K562 (cell line): ENCODE data around the gene ATIC. TPM values are rescaled to one million over a fixed set of nuclear protein-coding genes. Genes with fewer than 3 reads are reported as not detected.

ENCODE experiments used
- ATAC-seq: fragments of 200-7000 bp; cut with Tn5 transposase; 3 replicates; pipeline ENCODE4 v1.9.1; 2020; ENCODE audit warnings: moderate library complexity
- BruUV-seq: library from RNA; stranded (reverse); fragments of 400-500 nt; replicated peaks from 2 replicates; lab custom pipeline; 2021; lab: Mats Ljungman, UMichigan
- CTCF ChIA-PET: fragments of 300-600 bp; formaldehyde crosslinking; extraction: SDS; loops from one replicate; lab custom pipeline; 2021; ENCODE audit warnings: low intra/inter-chr PET ratio; lab: Yijun Ruan, JAX
- POLR2A ChIA-PET: fragments of 300-600, 350-650 bp; sonication (Branson Sonifier 250); formaldehyde crosslinking; extraction: SDS; loops from one replicate; lab custom pipeline; 2021; ENCODE audit warnings: antibody characterized with exemption, inconsistent platforms; lab: Yijun Ruan, JAX
- DNase-seq, 4 experiments: peaks; one replicate each; pipeline versions ENCODE4 v3.0.0 to v3.0.0-alpha.2; 2011 to 2018; ENCODE audit warnings: low spot score in 3 of 4, mixed read lengths in 3 of 4; ENCODE audit errors: extremely low read depth in 1 of 4
- FAIRE-seq: peaks from 2 replicates; lab custom pipeline; 2011; peaks lifted over from hg19 to GRCh38; lab: Jason Lieb, UNC
- H2AFZ ChIP-seq: 2 replicates; pipeline ENCODE4 v1.6.0; 2011; ENCODE audit warnings: low read depth, low read length, control low read depth, inconsistent platforms
- H3K27ac ChIP-seq: fragments of 200-600 bp; 3 replicates; pipeline ENCODE4 v1.8.0; 2011; ENCODE audit warnings: low read depth, mild to moderate bottlenecking, control low read depth, inconsistent platforms, low read length, moderate library complexity, mixed read lengths; ENCODE audit errors: extremely low read depth
- H3K27me3 ChIP-seq, 2 experiments: fragments of 300-600 bp in 1 of 2; 2 replicates in 1 of 2; 3 replicates in 1 of 2; pipeline versions ENCODE4 v1.6.0 to v1.8.0; 2011; ENCODE audit warnings: inconsistent platforms in 2 of 2, low read length in 2 of 2, mild to moderate bottlenecking in 1 of 2, mixed read lengths in 1 of 2, moderate library complexity in 1 of 2; ENCODE audit not compliant: control insufficient read depth in 2 of 2, insufficient read depth in 2 of 2
- H3K36me3 ChIP-seq: fragments of 300-600 bp; 3 replicates; pipeline ENCODE4 v1.8.0; 2011; ENCODE audit warnings: mild to moderate bottlenecking, low read length, inconsistent platforms; ENCODE audit not compliant: control insufficient read depth, insufficient read depth
- H3K4me1 ChIP-seq, 2 experiments: fragments of 200-600 bp in 1 of 2; replicated peaks in 1 of 2; 2 replicates in 1 of 2; 3 replicates in 1 of 2; pipeline versions ENCODE4 v1.5.1 to v1.8.0; 2011; ENCODE audit warnings: inconsistent platforms in 2 of 2, low read length in 2 of 2, mild to moderate bottlenecking in 1 of 2, mixed read lengths in 1 of 2, moderate library complexity in 1 of 2; ENCODE audit not compliant: control insufficient read depth in 2 of 2, insufficient read depth in 2 of 2
- H3K4me2 ChIP-seq: 2 replicates; pipeline ENCODE4 v1.6.1; 2011; ENCODE audit warnings: low read length, control low read depth, inconsistent platforms, mixed read lengths; ENCODE audit not compliant: insufficient read depth
- H3K4me3 ChIP-seq: fragments of 200-600 bp; sonication (generic), shearing (Covaris generic); 2 replicates; pipeline ENCODE4 v1.5.1; 2016; ENCODE audit warnings: control low read depth, inconsistent platforms
- H3K79me2 ChIP-seq: fragments of 200-600 bp; 3 replicates; pipeline ENCODE4 v1.8.0; 2011; ENCODE audit warnings: low read length, inconsistent platforms; ENCODE audit not compliant: control insufficient read depth, insufficient read depth
- H3K9ac ChIP-seq, 2 experiments: 2 replicates each; pipeline versions ENCODE4 v1.6.0 to v1.6.1; 2011; ENCODE audit warnings: low read depth in 2 of 2, low read length in 2 of 2, control low read depth in 1 of 2, inconsistent platforms in 1 of 2, mild to moderate bottlenecking in 1 of 2, mixed read lengths in 1 of 2; ENCODE audit not compliant: insufficient read depth in 1 of 2
- H3K9me1 ChIP-seq: one replicate; pipeline ENCODE4 v1.6.0; 2011; ENCODE audit warnings: inconsistent platforms, mild to moderate bottlenecking, low read length, moderate library complexity; ENCODE audit not compliant: control insufficient read depth, insufficient read depth
- H3K9me3 ChIP-seq: replicated peaks from 2 replicates; pipeline ENCODE4 v1.5.1; 2011; ENCODE audit warnings: low read depth, low read length, inconsistent platforms; ENCODE audit not compliant: control insufficient read depth, insufficient read depth
- H4K20me1 ChIP-seq: replicated peaks from 2 replicates; pipeline ENCODE4 v1.6.1; 2011; ENCODE audit warnings: low read length, inconsistent platforms, mixed read lengths; ENCODE audit not compliant: control insufficient read depth, insufficient read depth
- ARID3A ChIP-seq: IDR thresholded peaks from 2 replicates; pipeline ENCODE4 v1.6.1; 2012; ENCODE audit warnings: low read depth, low read length, improper control_type of control experiment, borderline replicate concordance
- BRD4 ChIP-seq: fragments of 200-600 bp; sonication (generic); IDR thresholded peaks from 2 replicates; pipeline ENCODE4 v1.6.1; 2017; ENCODE audit warnings: inconsistent platforms
- CBFA2T3 ChIP-seq: fragments of 450-650 bp; IDR thresholded peaks from 2 replicates; pipeline ENCODE4 v1.6.1; 2017
- EWSR1 ChIP-seq: fragments of 450-650 bp; IDR thresholded peaks from 2 replicates; pipeline ENCODE4 v1.6.1; 2018; ENCODE audit warnings: borderline replicate concordance, mild to moderate bottlenecking, low read depth, moderate library complexity; ENCODE audit not compliant: partially characterized antibody
- GABPB1 ChIP-seq: sonication (generic); formaldehyde crosslinking; IDR thresholded peaks from 2 replicates; pipeline ENCODE4 v1.8.0; 2022; ENCODE audit warnings: mild to moderate bottlenecking, missing genetic modification reagents
- KLF13 ChIP-seq: fragments of 450-650 bp; IDR thresholded peaks from 2 replicates; pipeline ENCODE4 v1.6.1; 2016; ENCODE audit warnings: missing genetic modification characterization, low read depth, mild to moderate bottlenecking, missing compliant biosample characterization, moderate library complexity, borderline replicate concordance
- MIER1 ChIP-seq: fragments of 450-650 bp; IDR thresholded peaks from 2 replicates; pipeline ENCODE4 v1.6.1; 2016; ENCODE audit warnings: antibody characterized with exemption, mild to moderate bottlenecking, low read depth
- TGIF2 ChIP-seq: sonication (generic); formaldehyde crosslinking; IDR thresholded peaks from 2 replicates; pipeline ENCODE4 v1.8.1; 2022; ENCODE audit warnings: mild to moderate bottlenecking, missing genetic modification reagents, moderate library complexity
- ZEB2 ChIP-seq: fragments of 450-650 bp; IDR thresholded peaks from 2 replicates; pipeline ENCODE4 v1.6.1; 2016
- ZNF140 ChIP-seq: fragments of 250-450 bp; sonication (Bioruptor Pico); IDR thresholded peaks from 2 replicates; pipeline ENCODE4 v1.8.0; 2021; ENCODE audit warnings: moderate library complexity, mild to moderate bottlenecking, inconsistent platforms
- WGBS: fragments of 100-300 bp; shearing (Covaris generic); methylation state at CpG from one replicate; pipeline ENCODE4 v1.1.6; 2016; ENCODE audit warnings: low coverage, mixed read lengths; ENCODE audit not compliant: insufficient coverage; ENCODE audit errors: missing lambda C conversion rate; 5-methylcytosine and 5-hydroxymethylcytosine counted together
- in situ Hi-C: fragments of 300-500 bp; cut with MboI; formaldehyde crosslinking; loops from 4 replicates; pipeline ENCODE4 v1.15.0; 2018; ENCODE audit warnings: inconsistent platforms, mixed read lengths
- intact Hi-C: fragments of 100-400 bp; cut with micrococcal nuclease; formaldehyde crosslinking; loops from 2 replicates; pipeline ENCODE4 v1.14.2; 2022
- polyA plus RNA-seq, 8 experiments: library from polyadenylated mRNA; depleted of rRNA in 4 of 8; stranded (reverse) in 5 of 8; unstranded in 3 of 8; fragments of >200 nt; fragmentation: Nextera tagmentation in 2 of 8; fragmentation: Illumina TruSeq in 1 of 8; extraction: Ambion mirVana in 2 of 8; extraction: Trizol in 1 of 8; gene quantifications; 2 replicates each; pipeline versions ENCODE4 v1.2.1 to v1.2.3, GENCODE V29; 2011 to 2014; ENCODE audit warnings: inconsistent platforms in 1 of 8, missing spikeins in 1 of 8
- total RNA-seq, 7 experiments: library from RNA; depleted of rRNA in 6 of 7; stranded (reverse); fragments of >200 nt in 6 of 7; fragmentation: Illumina TruSeq in 2 of 7; extraction: Trizol in 2 of 7; gene quantifications; 2 replicates each; pipeline versions ENCODE4 v1.2.1 to v1.2.3, GENCODE V29; 2011 to 2021; ENCODE audit warnings: low replicate concordance in 1 of 7

The ATIC gene
- total and polyA plus RNA-seq, 9 of the 15 experiments (the other 6 are each of a cell fraction or from before 2014, with no cell fraction given): 45.6 to 480 (median 212) TPM

- FAIRE-seq: no peak
- WGBS: 100% methylated on average over 2 of the region's 5 CpGs
- peaks cover 0 to 4% of the 10 kb centered on the region in 2 experiments; a peak in 3 of 5 replicates for H3K4me1 ChIP-seq
- H2AFZ ChIP-seq: no peak overlapping the region
- TF ChIP-seq CBFA2T3 (peak; percentile 27; the same call in 1 of the 2 replicates), GABPB1 (no peak)
- no peaks in the 10 kb centered on the region for H4K20me1 ChIP-seq
- BruUV-seq: no TSS peak
- in situ Hi-C loops: no loop called here
- H3K9ac ChIP-seq: no peak overlapping the region
- no peaks in the 10 kb centered on the region for H3K9me1 ChIP-seq
- H3K79me2 ChIP-seq: peaks cover 75% of the 10 kb centered on the region
- no peak for DNase-seq
- no peaks in the 10 kb centered on the region for H3K9me3 ChIP-seq
- H3K4me2 ChIP-seq: no peak overlapping the region
- intact Hi-C loops: no loop called here
- no peak overlapping the region for H3K27ac ChIP-seq
- POLR2A ChIA-PET: interaction anchor here (0.7 to 1.2 kb wide), 2 partner anchors 16 to 574 kb away, joined by 4 to 5 read pairs; partner anchors contain the start of gene ATIC
- ATAC-seq: no peak; the same call in 2 of the 3 replicates
- no peak overlapping the region for H3K4me3 ChIP-seq
- CTCF ChIA-PET: no interaction called here
- H3K36me3 ChIP-seq: peaks cover 91% of the 10 kb centered on the region
- no peaks in the 10 kb centered on the region for H3K27me3 ChIP-seq
Observed at GRCh38 chr2:215328066-215328465, 16.2 kb downstream of the ATIC start.

GRCh38 chr2:215332872-215333595 lies 21.2 kb downstream of the ATIC start:
- POLR2A ChIA-PET: no interaction called here
- no peak overlapping the region for H3K9ac ChIP-seq
- H3K9me1 ChIP-seq: no peaks in the 10 kb centered on the region
- in situ Hi-C loops: no loop called here
- no peak for TF ChIP-seq KLF13 (tag)
- TF ChIP-seq ZEB2: no peak
- no peak for TF ChIP-seq ARID3A
- no peak for TF ChIP-seq BRD4
- TF ChIP-seq TGIF2: no peak
- TF ChIP-seq EWSR1: no peak
- no peak for TF ChIP-seq ZNF140 (CRISPR knock-in tag)
- TF ChIP-seq MIER1: no peak
- TF ChIP-seq, all 486 proteins: peak for 0
- Histone ChIP-seq H2AFZ (no peak overlapping the region), H3K36me3 (peaks cover 91% of the 10 kb centered on the region), H3K27me3 (no peaks in the 10 kb centered on the region), H3K4me1 (no peaks in the 10 kb centered on the region; a peak in 1 of 5 replicates), H3K9me3 (no peaks in the 10 kb centered on the region), H3K4me2 (no peak overlapping the region), H3K4me3 (no peak overlapping the region), H3K27ac (no peak overlapping the region), H3K79me2 (peaks cover 40% of the 10 kb centered on the region), H4K20me1 (no peaks in the 10 kb centered on the region)
- CTCF ChIA-PET: no interaction called here
- BruUV-seq: no TSS peak
- intact Hi-C loops: no loop called here
- no peak for ATAC-seq
- DNase-seq: no peak
- WGBS: 86% methylated on average over 4 of the region's 5 CpGs
- FAIRE-seq: no peak
